Upper lobe of left lung (tissue), 6 donors: Measurements from ENCODE around the gene COA6. TPM values are rescaled to one million over a fixed set of nuclear protein-coding genes. Genes with fewer than 3 reads are reported as not detected.
"Not testable (repeated sequence)": the region's sequence is repeated elsewhere in the genome, so short reads cannot be mapped to it uniquely, and the experiment has no call there.

Source experiments
- ATAC-seq, 2 donors: fragments of 200-7000 bp; cut with Tn5 transposase; one replicate each; pipeline ENCODE4 v1.9.1; 2022; ENCODE audit warnings: mild to moderate bottlenecking in 2 of 2, moderate library complexity in 2 of 2; ENCODE audit not compliant: low FRiP score in 2 of 2
- DNase-seq, 2 donors: peaks; one replicate each; pipeline ENCODE4 v3.0.0-alpha.2; 2019 to 2020
- H3K27ac ChIP-seq, 4 donors: fragments of 200-600 bp; sonication (generic); one replicate each; pipeline ENCODE4 v1.5.1; 2016 to 2019
- H3K27me3 ChIP-seq, 4 donors: fragments of 200-600 bp; sonication (generic); one replicate each; pipeline ENCODE4 v1.5.1; 2017 to 2019
- H3K36me3 ChIP-seq, 4 donors: fragments of 200-600 bp; sonication (generic); one replicate each; pipeline ENCODE4 v1.5.1; 2016 to 2019
- H3K4me1 ChIP-seq, 4 donors: fragments of 200-600 bp; sonication (generic); one replicate each; pipeline ENCODE4 v1.5.1; 2018 to 2019
- H3K4me3 ChIP-seq, 4 donors: fragments of 200-600 bp; sonication (generic); one replicate each; pipeline ENCODE4 v1.5.1; 2017 to 2019; ENCODE audit warnings: mild to moderate bottlenecking in 2 of 4, moderate library complexity in 1 of 4
- H3K9me3 ChIP-seq, 4 donors: fragments of 200-600 bp; sonication (generic); one replicate each; pipeline ENCODE4 v1.5.1; 2018 to 2019
- CTCF ChIP-seq, 6 experiments: fragments of 450-650 bp in 4 of 6; fragments of 200-600 bp in 2 of 6; sonication (generic) in 2 of 6; IDR thresholded peaks; one replicate each; pipeline ENCODE4 v1.5.1; 2016 to 2019; ENCODE audit warnings: antibody characterized with exemption in 6 of 6
- EP300 ChIP-seq, 4 donors: sonication (generic); formaldehyde crosslinking; IDR thresholded peaks; one replicate each; pipeline ENCODE4 v1.5.1; 2017; ENCODE audit warnings: antibody characterized with exemption in 4 of 4, control low read depth in 2 of 4
- POLR2A ChIP-seq, 4 donors: fragments of 450-650 bp; IDR thresholded peaks; one replicate each; pipeline ENCODE4 v1.5.1; 2016 to 2017; ENCODE audit warnings: antibody characterized with exemption in 4 of 4, mild to moderate bottlenecking in 2 of 4
- POLR2AphosphoS5 ChIP-seq, 2 donors: sonication (generic); formaldehyde crosslinking; IDR thresholded peaks; one replicate each; pipeline ENCODE4 v1.5.1; 2017; ENCODE audit warnings: antibody characterized with exemption in 2 of 2
- WGBS, 2 donors: methylation state at CpG; one replicate each; pipeline ENCODE4 v1.1.5; 2017 to 2018; 5-methylcytosine and 5-hydroxymethylcytosine counted together
- total RNA-seq, 6 donors: library from RNA; depleted of rRNA in 4 of 6; stranded (reverse); fragments of >200 nt in 4 of 6; gene quantifications; one replicate each; pipeline versions ENCODE4 v1.1.0 to v1.2.1, GENCODE V29; 2016 to 2021
- donor health status: DM: no; HTN: no; CAD: no; lungs with moderate emphysema.
- donor health status: DM: no; HTN: yes; CAD: no; lungs with severe emphysema.

Gene COA6
- total RNA-seq, 6 donors from 2014 or later = 1.2 to 26.4 (median 15.3) TPM

GRCh38 chr1:234356615-234357269 is 16.5 kb upstream of the COA6 start:
- not testable (repeated sequence) for H3K9me3 ChIP-seq, H3K27me3 ChIP-seq, H3K36me3 ChIP-seq, H3K4me1 ChIP-seq
- Histone ChIP-seq H3K4me3 (peak overlapping the region in 3 of 4 donors; percentile 31 to 46 (median 45)), H3K27ac (peak overlapping the region in 1 of 4 donors; percentile 16)
- ATAC-seq = peak in 1 of 2 donors; percentile 60
- peak; percentile 50 to 93 for DNase-seq
- WGBS, 2 donors = 48 to 67% methylated on average over 27 of the region's 35 CpGs
- TF ChIP-seq POLR2A (IDR thresholded peaks at IDR 0.05) (peak in 1 of 4 donors; percentile 51), POLR2AphosphoS5 (IDR thresholded peaks at IDR 0.05) (peak in 1 of 2 donors; percentile 32)

GRCh38 chr1:234357831-234358230 is 15.4 kb upstream of the COA6 start:
- H3K27ac ChIP-seq = no peak overlapping the region
- no peaks in the 10 kb centered on the region for H3K27me3 ChIP-seq
- H3K4me3 ChIP-seq = no peak overlapping the region
- no peaks in the 10 kb centered on the region for H3K9me3 ChIP-seq
- no peak for DNase-seq
- no peak for TF ChIP-seq CTCF (IDR thresholded peaks at IDR 0.05)
- no peak for TF ChIP-seq EP300 (IDR thresholded peaks at IDR 0.05)
- no peak for TF ChIP-seq POLR2A (IDR thresholded peaks at IDR 0.05)
- TF ChIP-seq POLR2AphosphoS5 (IDR thresholded peaks at IDR 0.05) = no peak
- no peaks in the 10 kb centered on the region for H3K36me3 ChIP-seq
- ATAC-seq = no peak
- no peaks in the 10 kb centered on the region for H3K4me1 ChIP-seq

DNA sequence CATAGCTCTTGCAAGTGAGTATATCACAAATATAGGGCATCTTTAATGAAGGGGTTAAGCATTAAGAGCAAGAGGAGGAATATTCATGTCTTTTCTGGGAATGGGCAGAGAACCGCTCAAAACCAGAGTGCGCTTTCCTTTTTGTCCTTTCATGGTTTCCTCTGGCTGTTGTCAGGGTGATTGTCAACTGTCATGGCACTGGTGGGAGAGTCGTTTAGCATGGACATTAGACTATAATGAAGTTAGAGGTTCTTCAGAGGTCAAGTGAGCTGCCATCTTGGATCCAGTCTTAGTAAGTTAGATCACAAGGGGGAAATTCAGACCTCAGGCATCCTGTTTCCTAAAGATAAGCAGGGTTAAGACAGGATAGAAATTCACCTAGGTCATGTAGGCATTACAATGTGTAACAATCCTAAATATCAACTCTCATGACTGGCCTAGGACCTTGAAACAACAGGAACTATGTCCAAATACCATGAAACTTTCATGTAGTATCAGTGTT is 12.1 kb upstream of the COA6 start:
- ATAC-seq (no peak), DNase-seq (no peak)
- no peaks in the 10 kb centered on the region for H3K27me3 ChIP-seq
- 74 to 87% methylated on average over 3 of the region's 3 CpGs for WGBS, 2 donors
- no peaks in the 10 kb centered on the region for H3K36me3 ChIP-seq
- TF ChIP-seq CTCF (IDR thresholded peaks at IDR 0.05) (no peak), POLR2A (IDR thresholded peaks at IDR 0.05) (no peak), POLR2AphosphoS5 (IDR thresholded peaks at IDR 0.05) (no peak), EP300 (IDR thresholded peaks at IDR 0.05) (no peak)
- no peak overlapping the region for H3K27ac ChIP-seq
- H3K4me1 ChIP-seq = no peaks in the 10 kb centered on the region
- no peak overlapping the region for H3K4me3 ChIP-seq
- H3K9me3 ChIP-seq = no peaks in the 10 kb centered on the region

- Histone ChIP-seq H3K4me1 (no peaks in the 10 kb centered on the region), H3K27ac (no peak overlapping the region), H3K4me3 (no peak overlapping the region), H3K9me3 (no peaks in the 10 kb centered on the region), H3K36me3 (no peaks in the 10 kb centered on the region), H3K27me3 (no peaks in the 10 kb centered on the region)
- 84 to 86% methylated on average over 2 of the region's 2 CpGs for WGBS, 2 donors
- no peak for ATAC-seq
- DNase-seq = no peak
- TF ChIP-seq POLR2AphosphoS5 (IDR thresholded peaks at IDR 0.05) (no peak), CTCF (IDR thresholded peaks at IDR 0.05) (no peak), EP300 (IDR thresholded peaks at IDR 0.05) (no peak), POLR2A (IDR thresholded peaks at IDR 0.05) (no peak)
These were observed 10.7 kb upstream of the COA6 start for GRCh38 chr1:234362558-234362957.

DNA sequence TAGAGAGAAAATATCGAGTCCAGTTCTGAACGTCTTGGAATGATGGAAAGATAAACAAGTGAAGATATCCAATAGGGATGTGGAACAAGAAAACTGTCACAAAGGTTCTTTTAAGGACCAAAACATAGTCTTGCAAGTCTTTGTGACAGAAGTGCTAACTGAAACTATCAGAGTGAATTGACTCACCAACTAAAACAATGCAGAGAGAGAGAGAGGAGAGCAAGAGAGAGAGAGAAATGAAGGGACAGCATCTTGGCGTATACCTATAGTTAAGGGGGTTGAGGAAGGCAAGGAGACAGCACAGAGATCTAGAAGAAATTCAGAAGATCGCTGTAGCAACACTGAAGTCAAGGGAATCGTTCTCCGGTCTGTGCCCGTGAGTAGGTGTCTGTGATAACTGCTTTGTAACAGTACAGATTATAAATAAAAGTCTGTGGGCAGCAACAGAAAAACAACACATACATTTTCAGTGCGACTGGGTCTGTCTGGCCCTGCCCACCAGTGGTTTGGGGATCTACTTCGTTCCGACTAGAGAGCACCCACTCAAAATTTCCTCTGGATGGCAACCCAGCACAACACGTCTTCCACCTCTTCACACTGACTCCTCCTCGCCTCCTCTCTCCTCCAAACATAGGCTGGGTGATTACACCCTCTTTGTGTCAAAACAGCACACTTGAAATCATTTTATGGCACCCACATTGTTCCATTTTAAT is 4.8 kb upstream of the COA6 start:
- H3K36me3 ChIP-seq = no peaks in the 10 kb centered on the region
- 76 to 78% methylated on average over 12 of the region's 12 CpGs for WGBS, 2 donors
- ATAC-seq (no peak), DNase-seq (no peak)
- no peaks in the 10 kb centered on the region for H3K9me3 ChIP-seq
- H3K4me1 ChIP-seq = peaks cover 5 to 8% (median 7%) of the 10 kb centered on the region in 4 donors
- no peak for TF ChIP-seq POLR2A (IDR thresholded peaks at IDR 0.05)
- no peak for TF ChIP-seq POLR2AphosphoS5 (IDR thresholded peaks at IDR 0.05)
- TF ChIP-seq EP300 (IDR thresholded peaks at IDR 0.05) = no peak
- TF ChIP-seq CTCF (IDR thresholded peaks at IDR 0.05) = no peak
- no peak overlapping the region for H3K27ac ChIP-seq
- H3K4me3 ChIP-seq = no peak overlapping the region
- no peaks in the 10 kb centered on the region for H3K27me3 ChIP-seq
